HUDEP-2 (cell line): Measurements from ENCODE around the gene OXA1L.
"Not testable (repeated sequence)": the region's sequence is repeated elsewhere in the genome, so short reads cannot be mapped to it uniquely, and the experiment has no call there.

ENCODE experiments used
- DNase-seq, 76 experiments: peaks; one replicate each; lab custom pipeline; 2025; ENCODE audit not compliant: unreplicated experiment in 76 of 76; lab: John Stamatoyannopoulos, UW

Gene OXA1L

GRCh38 chr14:22766457-22767322, at the start of gene OXA1L:
Gene OXA1L (plus strand): TSS chr14:22766688. CDS start chr14:22766702, 14 bp downstream.
- DNase-seq = peak; percentile 23 to 98 (median 93)

GRCh38 chr14:22718091-22718490, 48.4 kb upstream of the OXA1L start:
- no peak for DNase-seq

- DNase-seq = no peak
Observed at GRCh38 chr14:22721213-22721612, 45.3 kb upstream of the OXA1L start.

- DNase-seq = no peak
Observed at GRCh38 chr14:22723815-22724214, 42.7 kb upstream of the OXA1L start.

- DNase-seq = not testable (repeated sequence)
Observed at GRCh38 chr14:22724847-22725246, 41.6 kb upstream of the OXA1L start.

GRCh38 chr14:22725374-22725773, 41.1 kb upstream of the OXA1L start:
- not testable (repeated sequence) for DNase-seq

- DNase-seq = no peak
Observed at GRCh38 chr14:22726012-22726411, 40.5 kb upstream of the OXA1L start.

- not testable (repeated sequence) for DNase-seq
Observed at GRCh38 chr14:22732062-22732461, 34.4 kb upstream of the OXA1L start.

GRCh38 chr14:22733829-22734228, 32.7 kb upstream of the OXA1L start:
- no peak for DNase-seq

GRCh38 chr14:22735096-22735495, 31.4 kb upstream of the OXA1L start:
- DNase-seq = no peak

- DNase-seq = not testable (repeated sequence)
Observed at GRCh38 chr14:22736384-22736783, 30.1 kb upstream of the OXA1L start.

- no peak for DNase-seq
Observed at GRCh38 chr14:22737052-22737451, 29.4 kb upstream of the OXA1L start.

- no peak for DNase-seq
Observed at GRCh38 chr14:22739423-22739822, 27.1 kb upstream of the OXA1L start.

- no peak for DNase-seq
Observed at GRCh38 chr14:22740020-22740419, 26.5 kb upstream of the OXA1L start.

GRCh38 chr14:22747769-22748168, 18.7 kb upstream of the OXA1L start:
- no peak for DNase-seq

- DNase-seq = no peak
Observed at GRCh38 chr14:22748206-22748605, 18.3 kb upstream of the OXA1L start.

- DNase-seq = no peak
Observed at GRCh38 chr14:22748631-22749068, 17.8 kb upstream of the OXA1L start.

- no peak for DNase-seq
Observed at GRCh38 chr14:22752422-22752821, 14.1 kb upstream of the OXA1L start.

GRCh38 chr14:22753586-22753985, 12.9 kb upstream of the OXA1L start:
- no peak for DNase-seq

GRCh38 chr14:22757972-22758650, 8.4 kb upstream of the OXA1L start:
- not testable (repeated sequence) for DNase-seq

GRCh38 chr14:22761734-22762133, 4.8 kb upstream of the OXA1L start:
- no peak for DNase-seq

- no peak for DNase-seq
Observed at GRCh38 chr14:22764382-22764781, 2.1 kb upstream of the OXA1L start.
